ENCODE results near the gene WNK1. TPM values are rescaled to one million over a fixed set of nuclear protein-coding genes. Genes with fewer than 3 reads are reported as not detected.
"Not testable (repeated sequence)": the region's sequence is repeated elsewhere in the genome, so short reads cannot be mapped to it uniquely, and the experiment has no call there.

The WNK1 gene
- total RNA-seq, 1 donor from 2014 or later = 203 TPM

- no peak for DNase-seq (ENCODE audit: low spot score)
These were observed 2.6 kb upstream of the WNK1 start for GRCh38 chr12:749751-750270.

GRCh38 chr12:750366-751191 is 1.8 kb upstream of the WNK1 start:
- no peak for DNase-seq (ENCODE audit: low spot score)

GRCh38 chr12:751192-751998 is 984 bp upstream of the WNK1 start:
- DNase-seq (ENCODE audit: low spot score) = peak; percentile 90

GRCh38 chr12:752695-753610 is 574 bp downstream of the WNK1 start:
- peak; percentile 54 for DNase-seq (ENCODE audit: low spot score)

- DNase-seq (ENCODE audit: low spot score) = peak; percentile 55
These were observed 1.5 kb downstream of the WNK1 start for GRCh38 chr12:753611-754472.

- DNase-seq (ENCODE audit: low spot score) = no peak
These were observed 2.1 kb downstream of the WNK1 start for GRCh38 chr12:754473-754820.

GRCh38 chr12:754851-755562 is 2.6 kb downstream of the WNK1 start:
- DNase-seq (ENCODE audit: low spot score) = no peak

- DNase-seq (ENCODE audit: low spot score) = no peak
These were observed 7.2 kb downstream of the WNK1 start for GRCh38 chr12:759628-760027.

GRCh38 chr12:761256-761655 is 8.9 kb downstream of the WNK1 start:
- no peak for DNase-seq (ENCODE audit: low spot score)

GRCh38 chr12:765840-766239 is 13.5 kb downstream of the WNK1 start:
- no peak for DNase-seq (ENCODE audit: low spot score)

- no peak for DNase-seq (ENCODE audit: low spot score)
These were observed 16.1 kb downstream of the WNK1 start for GRCh38 chr12:768434-768833.

GRCh38 chr12:770479-770878 is 18.1 kb downstream of the WNK1 start:
- DNase-seq (ENCODE audit: low spot score) = no peak

- no peak for DNase-seq (ENCODE audit: low spot score)
These were observed 19.8 kb downstream of the WNK1 start for GRCh38 chr12:772056-772697.

GRCh38 chr12:774051-774614 is 21.8 kb downstream of the WNK1 start:
- DNase-seq (ENCODE audit: low spot score) = no peak

- DNase-seq (ENCODE audit: low spot score) = not testable (repeated sequence)
These were observed 23.8 kb downstream of the WNK1 start for GRCh38 chr12:775973-776771.

GRCh38 chr12:776772-777373 is 24.5 kb downstream of the WNK1 start:
- DNase-seq (ENCODE audit: low spot score) = not testable (repeated sequence)

GRCh38 chr12:777550-778047 is 25.2 kb downstream of the WNK1 start:
- no peak for DNase-seq (ENCODE audit: low spot score)

GRCh38 chr12:778615-779014 is 26.2 kb downstream of the WNK1 start:
- DNase-seq (ENCODE audit: low spot score) = no peak
